ENCODE data around the gene NPS. TPM values are rescaled to one million over a fixed set of nuclear protein-coding genes. Genes with fewer than 3 reads are reported as not detected.

NPS gene
- polyA plus RNA-seq, 2 of the 4 experiments (the other 2 are of a cell fraction), result not detected

DNA sequence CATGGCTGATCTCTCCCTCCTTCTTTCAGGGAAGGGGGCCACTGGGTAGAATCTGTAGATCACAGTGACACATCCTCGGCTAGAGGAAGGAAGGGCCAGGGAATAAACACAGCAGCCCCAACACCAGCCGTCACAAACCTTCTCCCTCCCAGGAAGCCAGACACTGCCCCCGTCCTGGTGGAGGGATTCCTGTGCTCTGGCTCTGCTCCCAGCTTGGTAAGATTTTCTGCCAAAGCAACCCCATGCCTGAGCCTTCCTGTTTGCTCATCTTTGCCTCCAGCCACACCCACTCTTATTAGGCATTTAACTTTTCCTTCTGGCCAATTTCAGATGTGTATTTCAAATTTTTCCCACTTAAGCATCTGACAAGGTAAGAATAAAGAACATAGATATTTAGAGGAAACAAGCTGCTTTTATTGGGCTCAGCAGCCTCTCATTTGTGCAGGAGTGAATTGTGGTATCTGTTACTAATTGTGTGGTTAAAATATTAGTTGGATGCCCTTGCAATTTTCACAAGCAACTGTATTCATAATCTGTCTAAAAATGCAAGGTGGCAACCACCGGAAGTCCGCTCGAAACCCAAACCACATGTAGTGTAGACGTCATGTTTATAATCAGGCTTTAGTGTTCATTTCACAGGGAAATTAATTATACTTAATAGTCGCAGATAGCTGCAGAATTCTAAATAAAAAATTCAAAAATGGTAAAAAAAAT lies 13.2 kb upstream of the NPS start:
- H3K27ac ChIP-seq, result no peak overlapping the region
- FAIRE-seq, result no peak
- CTCF ChIA-PET, result interaction anchor here (1.8 kb wide), 1 partner anchor 28 kb away, joined by 5 read pairs; no protein-coding TSS in a partner anchor
- H3K4me2 ChIP-seq, result no peak overlapping the region
- no peaks in the 10 kb centered on the region for H3K9me3 ChIP-seq
- no peak for DNase-seq (ENCODE audit: low read depth in 1 of 2, low spot score in 1 of 2)
- H3K4me3 ChIP-seq, result no peak overlapping the region
- no peaks in the 10 kb centered on the region for H3K4me1 ChIP-seq
- ATAC-seq, result no peak
- POLR2A ChIA-PET, result no interaction called here
- 32% methylated on average over 8 of the region's 8 CpGs for WGBS (ENCODE audit: missing lambda C conversion rate)
- TF ChIP-seq, protein P1, sequence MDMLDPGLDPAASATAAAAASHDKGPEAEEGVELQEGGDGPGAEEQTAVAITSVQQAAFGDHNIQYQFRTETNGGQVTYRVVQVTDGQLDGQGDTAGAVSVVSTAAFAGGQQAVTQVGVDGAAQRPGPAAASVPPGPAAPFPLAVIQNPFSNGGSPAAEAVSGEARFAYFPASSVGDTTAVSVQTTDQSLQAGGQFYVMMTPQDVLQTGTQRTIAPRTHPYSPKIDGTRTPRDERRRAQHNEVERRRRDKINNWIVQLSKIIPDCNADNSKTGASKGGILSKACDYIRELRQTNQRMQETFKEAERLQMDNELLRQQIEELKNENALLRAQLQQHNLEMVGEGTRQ (IDR thresholded peaks at IDR 0.05), result no peak
- TF ChIP-seq KDM1A (IDR thresholded peaks at IDR 0.05; ENCODE audit: low read depth) (no peak), TFCP2L1 (CRISPR knock-in tag; IDR thresholded peaks at IDR 0.05) (no peak), NFE2L2 (conservative IDR thresholded peaks at IDR 0.05; ENCODE audit: low read length) (no peak), ZFP36 (IDR thresholded peaks at IDR 0.05; ENCODE audit: borderline replicate concordance, partially characterized antibody) (no peak), EHF (CRISPR knock-in tag; IDR thresholded peaks at IDR 0.05) (no peak), PBX3 (IDR thresholded peaks at IDR 0.05) (no peak), CBX2 (IDR thresholded peaks at IDR 0.05; ENCODE audit: borderline replicate concordance, low read depth) (no peak), PHF8 (IDR thresholded peaks at IDR 0.05; ENCODE audit: borderline replicate concordance, low read depth) (no peak), BHLHE40 (IDR thresholded peaks at IDR 0.05; ENCODE audit: low read depth, low read length) (no peak), HEYL (CRISPR knock-in tag; IDR thresholded peaks at IDR 0.05) (no peak), ZSCAN20 (CRISPR knock-in tag; IDR thresholded peaks at IDR 0.05) (no peak), ESRRA (IDR thresholded peaks at IDR 0.05; ENCODE audit: borderline replicate concordance, low read length) (no peak), MAFK (IDR thresholded peaks at IDR 0.05; ENCODE audit: partially characterized antibody) (no peak)

GRCh38 chr10:127536972-127537760 lies 11.9 kb upstream of the NPS start:
- H3K4me2 ChIP-seq, result no peak overlapping the region
- POLR2A ChIA-PET, result no interaction called here
- WGBS (ENCODE audit: missing lambda C conversion rate), result 40% methylated on average over 17 of the region's 21 CpGs
- no peaks in the 10 kb centered on the region for H3K4me1 ChIP-seq
- CTCF ChIA-PET, result interaction anchor here (1.8 kb wide), 1 partner anchor 27 kb away, joined by 5 read pairs; no protein-coding TSS in a partner anchor
- H3K4me3 ChIP-seq, result no peak overlapping the region
- TF ChIP-seq TFCP2L1 (CRISPR knock-in tag; IDR thresholded peaks at IDR 0.05) (no peak), HOXA7 (CRISPR knock-in tag; IDR thresholded peaks at IDR 0.05) (no peak), NPAS2 (CRISPR knock-in tag; IDR thresholded peaks at IDR 0.05; ENCODE audit: borderline replicate concordance) (no peak)
- H3K9me3 ChIP-seq, result no peaks in the 10 kb centered on the region
- DNase-seq (ENCODE audit: low read depth in 1 of 2, low spot score in 1 of 2) (no peak), ATAC-seq (no peak), FAIRE-seq (no peak)
- no peak overlapping the region for H3K27ac ChIP-seq

- no peak for ATAC-seq
- Histone ChIP-seq H3K4me2 (no peak overlapping the region), H3K27ac (no peak overlapping the region), H3K4me1 (no peaks in the 10 kb centered on the region), H3K4me3 (no peak overlapping the region), H3K9me3 (no peaks in the 10 kb centered on the region)
- DNase-seq (ENCODE audit: low read depth in 1 of 2, low spot score in 1 of 2), result no peak
- 22% methylated on average over 8 of the region's 8 CpGs for WGBS (ENCODE audit: missing lambda C conversion rate)
- ChIA-PET POLR2A (no interaction called here), CTCF (no interaction called here)
- TF ChIP-seq FOSB (CRISPR knock-in tag; IDR thresholded peaks at IDR 0.05), result no peak
- no peak for TF ChIP-seq CHD4 (IDR thresholded peaks at IDR 0.05; ENCODE audit: borderline replicate concordance)
- TF ChIP-seq HES2 (IDR thresholded peaks at IDR 0.05), result no peak
- no peak for TF ChIP-seq ZFP36 (IDR thresholded peaks at IDR 0.05; ENCODE audit: borderline replicate concordance, partially characterized antibody)
- TF ChIP-seq ATOH8 (CRISPR knock-in tag; IDR thresholded peaks at IDR 0.05; ENCODE audit: low read depth), result no peak
- TF ChIP-seq MAFK (IDR thresholded peaks at IDR 0.05; ENCODE audit: partially characterized antibody), result no peak
- TF ChIP-seq, protein P2, sequence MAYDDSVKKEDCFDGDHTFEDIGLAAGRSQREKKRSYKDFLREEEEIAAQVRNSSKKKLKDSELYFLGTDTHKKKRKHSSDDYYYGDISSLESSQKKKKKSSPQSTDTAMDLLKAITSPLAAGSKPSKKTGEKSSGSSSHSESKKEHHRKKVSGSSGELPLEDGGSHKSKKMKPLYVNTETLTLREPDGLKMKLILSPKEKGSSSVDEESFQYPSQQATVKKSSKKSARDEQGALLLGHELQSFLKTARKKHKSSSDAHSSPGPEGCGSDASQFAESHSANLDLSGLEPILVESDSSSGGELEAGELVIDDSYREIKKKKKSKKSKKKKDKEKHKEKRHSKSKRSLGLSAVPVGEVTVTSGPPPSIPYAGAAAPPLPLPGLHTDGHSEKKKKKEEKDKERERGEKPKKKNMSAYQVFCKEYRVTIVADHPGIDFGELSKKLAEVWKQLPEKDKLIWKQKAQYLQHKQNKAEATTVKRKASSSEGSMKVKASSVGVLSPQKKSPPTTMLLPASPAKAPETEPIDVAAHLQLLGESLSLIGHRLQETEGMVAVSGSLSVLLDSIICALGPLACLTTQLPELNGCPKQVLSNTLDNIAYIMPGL (CRISPR knock-in tag; IDR thresholded peaks at IDR 0.05; ENCODE audit: borderline replicate concordance), result no peak
- no peak for TF ChIP-seq RARB (CRISPR knock-in tag; IDR thresholded peaks at IDR 0.05)
- no peak for TF ChIP-seq FOSL2 (IDR thresholded peaks at IDR 0.05)
- TF ChIP-seq FOSL2 (CRISPR knock-in tag; IDR thresholded peaks at IDR 0.05), result no peak
- no peak for FAIRE-seq
These were observed 11.2 kb upstream of the NPS start for GRCh38 chr10:127537924-127538323.

All from A549 (cell line).